ENCODE data around the gene AKAP9.
"Not testable (repeated sequence)": the region's sequence is repeated elsewhere in the genome, so short reads cannot be mapped to it uniquely, and the experiment has no call there.

AKAP9 gene

DNA sequence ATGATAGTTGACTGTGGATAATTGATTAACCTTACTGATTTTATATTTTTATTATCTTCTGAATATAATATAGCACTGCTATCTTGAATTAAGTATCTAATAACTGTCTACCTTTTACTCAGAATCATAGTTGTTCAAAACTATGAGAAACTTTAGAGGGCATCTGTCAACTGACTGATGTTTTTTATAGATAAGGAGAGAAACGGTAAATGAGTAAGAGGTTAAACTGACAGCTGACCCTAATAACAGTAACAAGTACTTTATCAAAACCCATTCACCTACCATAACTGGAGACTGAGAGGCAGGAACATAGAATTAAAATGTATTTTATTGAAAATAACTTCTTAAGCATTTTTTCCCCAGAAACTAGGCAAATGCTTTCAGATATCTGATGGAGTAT, 131.5 kb downstream of the AKAP9 start:
- DNase-seq = no peak

DNA sequence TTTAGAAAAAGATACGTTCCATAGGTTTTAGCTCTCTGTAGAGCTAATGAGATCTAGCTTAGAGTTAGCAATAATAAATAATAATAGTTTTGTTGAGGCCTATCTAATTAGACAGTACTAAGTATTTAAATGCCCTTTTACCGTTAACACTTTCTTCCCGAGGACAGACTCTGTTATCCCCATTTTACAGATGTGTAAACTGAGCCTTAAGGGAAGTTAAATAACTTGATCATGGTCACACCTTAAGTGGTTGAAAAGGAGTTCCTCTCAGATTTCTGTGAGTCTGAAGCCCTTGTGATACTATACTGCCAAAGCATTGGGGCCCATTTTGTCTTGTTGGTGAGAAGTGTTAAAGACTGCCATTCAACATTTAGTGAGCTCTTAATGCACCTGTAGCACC, 132.0 kb downstream of the AKAP9 start:
- no peak for DNase-seq

DNA sequence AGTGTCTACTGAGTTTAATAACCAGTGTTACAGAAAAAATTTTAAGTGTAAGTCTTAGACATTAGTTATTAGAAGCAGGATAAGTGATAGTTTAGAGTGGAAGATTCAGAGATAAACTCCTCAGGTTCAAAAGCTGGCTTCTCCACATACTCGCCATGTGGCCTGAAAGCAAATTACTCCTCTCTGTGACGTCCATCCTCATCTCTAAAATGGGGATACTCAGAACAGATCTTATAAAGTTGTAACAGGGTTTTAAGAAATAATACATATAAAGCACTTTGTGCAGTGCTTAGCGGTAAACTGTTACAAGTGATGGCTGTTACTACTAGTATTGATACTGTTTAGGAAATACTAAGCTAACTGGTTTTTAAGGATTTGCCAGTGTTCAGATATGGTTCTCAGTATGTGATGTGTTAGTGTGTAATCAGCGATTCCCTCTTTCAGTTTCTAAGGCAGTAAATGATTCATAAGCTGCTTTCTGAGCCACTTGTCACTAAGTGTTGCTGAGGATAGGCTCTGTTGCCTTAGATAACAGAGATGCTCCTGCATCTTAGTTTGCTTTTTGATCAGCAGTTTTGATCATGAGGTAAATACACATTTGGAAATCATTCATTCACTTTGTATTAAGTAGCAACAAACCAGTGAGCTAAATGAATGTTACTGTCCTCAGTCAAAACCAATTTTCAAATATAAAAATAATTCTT, 134.9 kb downstream of the AKAP9 start:
- no peak for DNase-seq

DNA sequence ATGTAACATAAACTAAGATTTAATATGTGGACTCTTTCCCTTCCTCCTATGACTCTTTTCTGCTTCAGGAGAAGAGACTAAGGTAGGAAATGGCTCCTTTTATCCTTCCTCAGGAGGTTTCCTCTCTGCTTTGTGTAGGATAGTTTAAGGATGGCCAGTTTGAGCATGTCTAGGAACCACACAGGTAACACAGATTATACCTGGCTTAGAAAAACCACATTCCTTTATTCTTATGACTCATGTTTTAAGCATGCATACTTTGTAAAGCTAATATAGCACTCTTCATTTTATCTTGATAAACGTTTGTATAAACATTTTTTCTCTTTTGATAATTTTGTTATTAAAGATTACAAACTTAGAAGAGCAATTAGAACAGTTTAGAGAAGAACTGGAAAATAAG, 135.8 kb downstream of the AKAP9 start:
- DNase-seq = no peak

DNA sequence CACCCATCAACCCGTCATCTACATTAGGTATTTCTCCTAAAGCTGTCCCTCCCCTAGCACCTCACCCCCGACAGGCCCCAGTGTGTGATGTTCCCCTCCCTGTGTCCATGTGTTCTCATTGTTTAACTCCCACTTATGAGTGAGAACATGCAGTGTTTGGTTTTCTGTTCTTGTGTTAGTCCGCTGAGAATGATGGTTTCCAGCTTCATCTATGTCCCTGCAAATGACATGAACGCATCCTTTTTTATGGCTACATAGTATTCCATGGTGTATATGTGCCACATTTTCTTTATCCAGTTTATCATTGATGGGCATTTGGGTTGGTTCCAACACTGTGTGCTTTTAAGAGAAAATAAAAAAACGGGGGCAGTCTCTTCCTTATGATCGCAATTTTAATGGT, 143.3 kb downstream of the AKAP9 start:
- DNase-seq = not testable (repeated sequence)

DNA sequence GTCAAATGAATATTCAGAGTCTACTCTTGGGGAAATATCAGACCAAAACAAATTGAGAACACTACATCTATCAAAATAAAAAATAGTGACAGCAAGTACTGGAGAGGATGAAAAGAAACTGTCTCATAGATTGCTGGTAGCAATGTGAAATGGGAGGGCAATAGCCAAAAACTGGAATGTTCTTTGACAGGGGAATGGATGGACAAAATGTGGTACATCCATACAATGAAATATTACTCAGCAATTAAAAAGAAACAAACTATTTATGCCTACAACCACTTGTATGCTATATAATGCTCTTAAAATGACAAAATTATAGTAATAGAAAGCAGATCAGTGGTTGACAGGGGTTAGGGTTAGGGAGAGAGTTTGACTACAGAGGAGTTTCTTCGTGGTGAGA, 147.6 kb downstream of the AKAP9 start:
- no peak for DNase-seq

DNA sequence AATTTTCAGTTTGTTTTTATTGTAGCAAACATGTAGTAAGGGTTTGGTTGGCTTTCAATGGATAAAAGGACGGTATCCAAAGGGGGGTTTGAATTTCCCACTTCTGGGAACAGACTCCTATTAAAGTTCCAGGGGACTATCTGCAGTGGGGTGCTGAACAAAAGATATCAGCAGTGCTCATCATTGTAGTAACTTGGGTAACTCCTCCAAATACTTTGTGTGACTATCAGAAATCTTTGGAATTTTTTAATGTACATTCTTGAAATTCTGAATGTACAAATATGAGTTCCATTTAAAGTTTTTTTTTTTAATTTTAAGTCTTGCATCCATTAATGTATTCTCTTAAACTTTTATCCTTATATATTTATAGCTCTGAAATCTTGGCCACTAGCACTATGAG, 151.5 kb downstream of the AKAP9 start:
- no peak for DNase-seq

DNA sequence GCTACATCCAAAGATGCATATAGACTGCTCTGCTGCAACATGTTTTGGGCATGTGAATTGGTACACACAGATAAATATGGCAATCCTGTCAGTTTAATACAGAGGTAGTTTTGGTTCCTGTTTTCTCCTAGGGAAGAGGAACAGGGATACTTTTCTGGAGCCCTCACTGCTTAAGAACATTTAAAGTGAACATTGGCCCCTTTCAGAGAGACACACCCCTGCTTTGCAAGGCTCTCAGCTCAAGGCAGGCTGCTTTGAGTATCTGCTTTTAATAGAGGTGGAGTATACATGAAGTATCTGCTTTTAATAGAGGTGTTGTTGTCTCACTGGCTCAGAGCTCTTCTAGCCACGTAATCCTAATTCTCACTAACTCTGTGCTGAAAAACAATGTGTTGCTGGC, 154.7 kb downstream of the AKAP9 start:
- DNase-seq = no peak

DNA sequence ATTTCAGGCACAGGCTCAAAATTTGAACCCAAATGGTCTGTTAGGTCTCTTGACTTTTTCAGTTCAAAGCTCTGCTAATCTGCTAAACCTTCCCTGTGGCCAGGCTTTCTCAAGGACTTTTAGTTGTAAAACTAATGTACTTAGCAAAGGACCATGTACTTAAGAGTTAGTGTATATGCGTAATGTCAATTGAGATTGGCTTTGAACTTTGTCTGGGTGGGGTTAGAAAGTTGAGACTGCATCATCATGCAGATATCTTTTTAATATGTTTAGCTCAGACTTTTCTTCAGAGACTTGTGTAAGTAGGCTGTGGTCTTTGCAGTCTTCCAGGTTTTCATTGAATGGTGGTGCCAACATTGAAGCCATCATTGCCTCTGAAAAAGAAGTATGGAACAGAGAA, 159.9 kb downstream of the AKAP9 start:
- no peak for DNase-seq

DNA sequence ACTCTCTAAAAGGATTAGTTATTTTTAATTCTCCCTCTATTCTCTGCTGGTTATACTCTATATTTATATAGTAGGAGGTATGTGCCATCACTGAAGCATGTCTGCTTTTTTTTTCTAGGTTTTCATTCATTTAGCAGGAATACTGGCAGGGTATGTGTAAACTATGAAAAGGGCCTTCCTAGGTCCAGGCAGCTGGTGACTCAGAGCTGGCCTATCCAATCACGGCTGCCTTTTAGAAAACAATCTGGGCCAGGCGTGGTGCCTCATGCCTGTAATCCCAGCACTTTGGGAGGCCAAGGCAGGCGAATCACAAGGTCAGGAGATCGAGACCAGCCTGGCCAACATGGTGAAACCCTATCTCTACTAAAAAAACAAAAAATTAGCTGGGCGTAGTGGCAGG, 162.2 kb downstream of the AKAP9 start:
- DNase-seq = not testable (repeated sequence)

DNA sequence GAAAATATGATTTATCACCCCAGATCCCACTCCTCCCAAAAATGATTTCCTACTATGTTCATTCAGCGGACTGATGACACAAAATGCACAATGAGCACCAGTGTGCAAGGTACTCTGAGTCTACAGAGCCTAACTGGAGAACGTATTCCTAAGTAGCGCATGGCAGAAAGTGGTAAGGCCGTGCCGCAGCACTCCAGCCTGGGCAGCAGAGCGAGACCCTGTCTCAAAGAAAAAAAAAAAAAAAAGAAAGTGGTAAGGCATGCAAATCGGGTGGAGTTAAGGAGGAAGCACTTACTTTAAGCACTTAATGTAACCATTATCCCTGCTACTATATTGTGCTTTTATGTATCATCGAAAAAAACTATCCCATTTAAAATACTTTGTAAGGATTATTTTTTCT, 168.2 kb downstream of the AKAP9 start:
- DNase-seq = no peak

DNA sequence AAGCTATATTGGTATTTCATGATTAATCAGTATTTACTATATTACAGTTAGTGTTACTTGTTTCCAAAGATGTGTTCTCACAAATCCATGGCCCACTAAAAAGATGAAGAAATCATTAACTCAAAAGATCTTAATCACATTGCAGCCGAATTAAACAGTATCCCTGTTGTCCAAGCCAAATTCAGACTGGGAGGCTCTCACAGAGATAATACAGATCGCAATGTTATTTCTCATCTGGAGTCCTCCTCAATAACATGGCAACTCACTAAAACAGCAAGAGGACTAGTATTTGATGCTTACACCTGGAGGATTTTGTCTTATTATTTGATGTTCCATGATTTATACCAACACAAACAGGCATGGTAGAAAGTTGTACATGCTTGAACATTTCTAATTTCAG, 170.2 kb downstream of the AKAP9 start:
- DNase-seq = no peak

DNA sequence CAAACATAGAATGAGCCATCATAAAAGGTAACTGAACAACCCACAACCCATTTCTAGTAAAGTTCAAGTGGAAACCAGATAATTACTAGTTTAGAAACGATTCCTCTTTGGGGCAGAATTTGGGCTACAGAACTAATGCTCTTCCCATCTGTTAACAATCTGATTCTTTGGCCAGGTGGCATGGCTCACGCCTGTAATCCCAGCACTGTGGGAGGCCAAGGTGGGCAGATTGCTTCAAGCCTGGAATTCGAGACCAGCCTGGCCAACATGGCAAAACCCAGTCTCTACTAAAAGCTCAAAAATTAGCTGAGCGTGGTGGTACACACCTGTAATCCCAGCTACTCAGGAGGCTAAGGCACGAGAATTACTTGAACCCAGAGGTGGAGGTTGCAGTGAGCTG, 175.2 kb downstream of the AKAP9 start:
- no peak for DNase-seq

DNA sequence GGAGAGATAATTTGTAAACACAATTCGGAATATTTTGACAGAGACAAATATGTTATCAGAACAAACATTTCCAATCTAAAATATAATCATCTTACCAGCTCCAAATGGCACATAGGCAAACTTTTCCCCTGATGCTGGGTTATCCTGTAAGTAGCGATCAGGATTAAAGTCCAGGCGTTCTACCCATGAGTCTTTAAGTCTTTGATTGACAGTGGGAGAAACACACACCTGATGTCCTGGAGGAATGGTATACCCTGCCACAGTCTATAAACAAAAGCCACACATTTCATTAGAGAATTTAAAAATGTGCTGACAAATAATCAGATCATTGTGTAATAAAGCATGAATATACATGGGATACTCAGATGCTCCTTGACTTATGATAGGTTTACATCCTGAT, 176.3 kb downstream of the AKAP9 start:
- no peak for DNase-seq

DNA sequence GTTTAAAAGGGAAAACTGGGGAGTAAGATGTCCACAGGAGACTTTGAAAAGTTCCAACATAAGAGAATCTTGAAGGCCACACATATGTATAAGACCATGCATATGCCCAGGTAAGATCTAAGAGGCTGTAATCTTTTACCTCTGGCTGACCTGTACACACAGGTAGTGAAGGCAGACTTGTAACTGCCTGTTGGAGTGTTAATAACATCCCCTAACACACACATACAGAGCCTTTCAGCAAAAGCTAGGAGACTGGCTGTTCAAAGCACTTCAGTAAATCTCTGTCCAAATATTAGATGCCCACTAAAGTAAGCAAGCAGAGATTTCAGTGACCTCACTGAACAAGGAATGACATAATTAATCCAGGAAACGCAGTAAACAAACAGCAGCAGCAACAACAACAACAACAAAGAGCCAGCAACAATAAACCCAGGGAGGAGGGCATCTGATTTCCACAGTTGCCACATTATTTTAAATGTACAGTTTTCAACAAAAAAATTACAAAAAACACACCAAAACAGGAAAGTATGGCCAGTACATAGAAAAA, 178.6 kb downstream of the AKAP9 start:
- DNase-seq = no peak

DNA sequence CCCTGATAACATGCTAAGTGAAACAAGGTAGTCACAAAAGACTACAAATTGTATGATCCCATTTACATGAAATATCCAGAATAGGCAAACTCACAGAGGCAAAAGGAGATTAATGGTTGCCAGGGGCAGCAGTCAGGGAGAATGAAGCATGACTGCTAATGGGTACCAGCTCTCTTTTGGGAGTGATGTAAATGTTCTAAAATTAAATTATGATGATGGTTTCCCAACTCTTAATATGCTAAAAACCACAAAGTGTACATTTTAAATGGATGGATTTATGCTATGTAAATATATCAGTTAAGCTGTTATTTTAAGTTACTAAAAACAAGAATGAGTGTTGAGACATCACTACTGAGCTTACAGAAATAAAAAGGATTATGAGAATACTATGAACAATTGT, 181.0 kb downstream of the AKAP9 start:
- DNase-seq = no peak

DNA sequence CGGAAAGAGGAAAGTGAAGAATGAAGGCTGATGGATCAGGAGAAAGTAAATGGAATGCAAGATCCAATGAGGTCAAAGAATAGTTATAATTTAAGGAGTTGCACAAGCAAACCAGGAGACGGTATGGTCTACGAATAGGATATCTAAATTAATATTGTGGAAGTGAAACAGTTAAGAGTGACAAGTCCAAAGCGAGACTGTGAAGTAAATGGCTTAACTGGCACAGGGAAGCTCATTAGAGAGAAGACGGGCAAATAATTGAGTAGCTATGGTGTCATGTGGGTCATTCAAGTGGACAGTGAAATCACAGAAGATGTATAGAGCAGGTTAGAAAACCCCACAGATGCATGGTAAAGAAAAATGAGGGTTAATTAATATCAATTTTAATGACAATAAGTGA, 190.4 kb downstream of the AKAP9 start:
- DNase-seq = no peak

DNA sequence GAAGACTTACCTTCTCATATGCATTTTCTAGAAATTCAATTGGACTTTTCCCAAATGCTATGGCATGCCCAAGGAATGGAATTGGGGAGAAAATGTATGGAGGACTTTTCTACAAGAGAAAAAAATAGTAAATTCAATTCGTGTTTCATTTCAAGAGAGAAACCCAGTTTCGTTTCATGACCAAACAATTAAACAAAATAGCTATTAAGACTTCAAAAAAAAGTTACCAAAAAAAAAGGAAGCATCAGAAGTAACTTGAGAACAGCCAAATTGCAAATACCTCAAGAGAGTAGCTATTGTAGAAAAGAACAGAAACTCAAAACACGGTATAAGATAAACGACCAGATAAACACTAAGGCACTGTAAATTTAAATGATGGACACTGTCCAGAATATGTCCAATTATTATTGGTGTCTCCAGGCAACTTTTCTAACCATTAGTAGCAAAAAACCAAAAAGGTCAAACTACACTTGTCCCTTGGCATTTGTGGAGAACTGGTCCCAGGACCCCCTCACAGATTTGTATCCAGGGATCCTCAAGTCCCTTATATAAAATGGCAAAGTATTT, 191.2 kb downstream of the AKAP9 start:
- DNase-seq = no peak

DNA sequence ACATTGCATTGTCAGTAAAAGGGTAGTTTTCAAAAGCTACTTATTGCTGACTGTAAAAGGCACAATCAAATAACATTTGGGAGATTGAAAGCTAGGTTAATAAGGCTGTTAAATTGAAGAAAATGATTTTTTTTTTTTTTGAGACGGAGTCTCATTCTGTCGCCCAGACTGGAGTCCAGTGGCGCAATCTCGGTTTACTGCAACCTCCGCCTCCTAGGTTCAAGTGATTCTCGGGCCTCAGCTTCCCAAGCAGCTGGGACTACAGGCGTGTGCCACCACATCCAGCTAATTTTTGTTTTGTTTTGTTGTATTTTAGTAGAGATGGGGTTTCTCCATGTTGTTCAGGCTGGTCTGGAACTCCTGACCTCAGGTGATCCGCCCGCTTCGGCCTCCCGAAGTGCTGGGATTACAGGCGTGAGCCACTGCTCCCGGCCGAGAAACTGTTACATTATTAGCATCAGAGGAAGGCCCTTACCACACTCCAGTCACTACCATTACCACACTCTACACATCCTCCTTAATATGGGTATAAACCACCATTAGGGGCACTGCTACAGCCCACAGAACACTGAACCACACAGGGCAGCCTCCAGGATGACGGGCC, 192.6 kb downstream of the AKAP9 start:
- DNase-seq = no peak

DNA sequence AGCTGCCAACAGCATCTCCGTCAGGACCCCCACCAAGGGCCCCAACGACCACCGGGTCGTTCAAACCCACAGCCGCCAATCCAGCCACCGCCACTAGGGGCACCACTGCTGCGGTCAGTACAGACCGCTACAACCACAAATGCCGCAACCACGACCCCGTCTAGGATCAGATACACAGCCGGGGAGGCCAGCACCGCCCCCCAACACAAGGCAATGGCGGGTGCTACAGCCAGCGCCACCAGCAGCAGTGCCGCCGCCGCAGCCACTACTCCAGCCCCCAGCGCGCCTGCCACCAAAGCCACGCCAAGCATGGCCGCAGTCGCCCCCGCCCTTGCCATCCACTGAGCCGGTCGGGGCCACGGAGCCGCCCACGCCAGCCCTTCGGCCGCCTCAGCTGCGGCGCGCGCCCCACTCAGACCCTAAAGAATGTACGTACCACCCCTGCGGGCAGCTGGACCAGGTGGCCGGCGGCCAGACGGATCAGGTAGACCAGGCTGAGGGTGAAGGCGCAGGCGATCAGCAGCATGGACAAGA, 193.1 kb downstream of the AKAP9 start:
- DNase-seq = peak; percentile 29 to 38

DNA sequence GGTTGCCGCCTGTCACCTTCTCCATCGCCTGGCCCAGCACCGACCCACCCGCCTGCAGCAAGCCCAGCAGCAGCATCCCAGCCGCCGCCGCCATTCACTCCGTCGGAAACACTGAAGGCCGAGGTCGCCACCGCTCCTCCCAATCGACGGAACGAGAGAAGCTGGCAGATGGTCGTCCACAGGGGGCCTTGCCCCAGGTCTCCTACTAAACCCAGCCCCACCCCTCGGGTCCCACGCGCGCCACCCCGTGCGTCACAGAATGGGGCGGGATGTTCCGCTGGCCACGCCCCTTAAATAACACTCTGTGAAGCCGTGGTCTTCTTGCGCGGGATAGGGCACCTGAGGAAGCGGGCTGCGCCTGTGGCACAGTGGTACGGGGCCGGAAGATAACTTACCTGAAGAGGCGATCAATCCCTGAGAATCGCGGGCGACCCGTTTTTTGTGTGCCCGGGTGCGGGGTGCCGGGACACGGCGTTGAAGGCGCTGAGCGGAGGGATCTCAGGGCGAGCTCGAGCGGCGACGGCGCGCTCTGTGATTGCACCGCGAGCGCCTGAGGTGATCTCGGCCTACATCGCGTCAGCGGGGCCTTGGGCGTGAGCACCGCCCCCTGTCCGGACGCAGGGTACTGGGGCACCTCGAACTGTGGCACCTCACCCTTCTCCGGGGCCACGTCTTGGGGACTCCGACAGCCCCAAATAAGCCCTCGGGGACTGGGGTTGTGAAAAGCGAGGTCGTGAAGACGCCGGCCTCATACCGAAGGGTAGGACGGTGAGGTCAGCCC, 193.8 kb downstream of the AKAP9 start, which contains the start of gene CYP51A1:
TSS of gene CYP51A1 (minus strand) at position 207 of the 781 bp plus-strand sequence. CDS start at position 94, 113 bp downstream.
- peak; percentile 90 to 92 for DNase-seq

DNA sequence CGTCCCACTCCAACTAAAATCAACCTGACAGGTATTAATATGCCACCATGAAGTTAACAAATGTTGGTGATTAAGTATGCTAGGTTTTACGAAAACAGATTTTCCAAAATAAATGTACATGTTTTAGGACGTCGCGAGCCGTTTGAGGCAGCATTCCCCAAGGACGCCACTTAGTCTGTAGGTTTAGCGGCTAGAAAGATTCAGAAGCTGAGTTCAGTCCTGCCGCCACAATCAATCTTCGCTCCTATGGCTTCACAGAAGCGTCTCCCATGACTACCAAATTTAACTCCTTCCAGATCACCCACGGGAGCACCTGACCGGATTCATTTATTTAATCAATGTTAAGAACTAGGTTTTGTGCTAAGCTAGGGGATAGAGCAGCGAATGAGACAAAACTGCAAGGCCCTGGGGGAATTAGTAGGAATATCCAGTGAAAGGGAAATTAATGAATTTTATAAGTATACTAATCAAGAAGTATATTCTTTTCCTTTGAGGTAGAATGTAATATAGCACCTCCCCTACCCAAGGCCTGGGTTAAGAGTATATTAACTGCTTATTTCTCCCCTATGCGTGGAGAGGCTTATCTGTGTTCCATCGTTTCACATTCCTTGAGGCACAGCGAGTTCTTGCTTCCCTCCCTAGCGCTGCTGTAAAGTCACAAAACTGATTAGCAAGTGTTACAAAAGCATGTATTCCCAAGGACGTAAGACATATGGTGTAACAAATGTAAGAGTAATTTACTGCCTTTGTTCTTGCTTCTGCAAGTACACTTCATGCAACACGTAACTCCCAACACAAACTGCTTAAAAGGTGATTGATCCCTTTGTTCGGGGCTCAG, 194.6 kb downstream of the AKAP9 start:
- no peak for DNase-seq
